GM23338 (cell line): ENCODE results near the gene SPDL1. TPM values are rescaled to one million over a fixed set of nuclear protein-coding genes. Genes with fewer than 3 reads are reported as not detected.

Experiments
- ATAC-seq: fragments of 200-7000 bp; cut with Tn5 transposase; 3 replicates; pipeline ENCODE4 v1.9.1; 2020
- DNase-seq: peaks from one replicate; pipeline ENCODE4 v3.0.0-alpha.2; 2015; ENCODE audit warnings: low spot score
- H2AFZ ChIP-seq: fragments of 200-600 bp; sonication (generic); 2 replicates; pipeline ENCODE4 v1.8.0; 2016; ENCODE audit warnings: antibody characterized with exemption, mild to moderate bottlenecking, moderate library complexity
- H3F3A ChIP-seq: fragments of 200-600 bp; sonication (generic); replicated peaks from 2 replicates; pipeline ENCODE4 v1.8.0; 2017; ENCODE audit warnings: antibody characterized with exemption, mixed run types, low read depth
- H3K27ac ChIP-seq: fragments of 200-600 bp; sonication (generic); 2 replicates; pipeline ENCODE4 v1.6.1; 2016; ENCODE audit warnings: low read depth
- H3K27me3 ChIP-seq: fragments of 200-600 bp; sonication (generic); 2 replicates; pipeline ENCODE4 v1.8.0; 2016; ENCODE audit warnings: mild to moderate bottlenecking, mixed run types, moderate library complexity; ENCODE audit not compliant: insufficient read depth
- H3K36me3 ChIP-seq: fragments of 200-600 bp; sonication (generic); 2 replicates; pipeline ENCODE4 v1.8.0; 2016; ENCODE audit warnings: mild to moderate bottlenecking; ENCODE audit not compliant: insufficient read depth
- H3K4me1 ChIP-seq: fragments of 200-600 bp; sonication (generic); 2 replicates; pipeline ENCODE4 v1.8.0; 2016; ENCODE audit warnings: mild to moderate bottlenecking, moderate library complexity; ENCODE audit not compliant: insufficient read depth
- H3K4me2 ChIP-seq: fragments of 200-600 bp; sonication (generic); 2 replicates; pipeline ENCODE4 v1.7.1; 2017; ENCODE audit warnings: mixed run types
- H3K4me3 ChIP-seq: fragments of 200-600 bp; sonication (generic); 2 replicates; pipeline ENCODE4 v1.6.1; 2016; ENCODE audit warnings: mixed run types
- H3K79me2 ChIP-seq: fragments of 200-600 bp; sonication (generic); replicated peaks from 2 replicates; pipeline ENCODE4 v1.8.0; 2017; ENCODE audit warnings: mild to moderate bottlenecking; ENCODE audit not compliant: insufficient read depth
- H3K9me2 ChIP-seq: fragments of 200-600 bp; sonication (generic); 2 replicates; pipeline ENCODE4 v1.8.0; 2017; ENCODE audit not compliant: insufficient read depth
- H4K20me1 ChIP-seq: fragments of 200-600 bp; sonication (generic); replicated peaks from 2 replicates; pipeline ENCODE4 v1.8.0; 2017; ENCODE audit warnings: mild to moderate bottlenecking; ENCODE audit not compliant: insufficient read depth
- H3K27ac Mint-ChIP-seq: 2 replicates; pipeline ENCODE4 v1.8.0; 2020; ENCODE audit warnings: inconsistent platforms, mild to moderate bottlenecking, moderate library complexity, mixed read lengths
- H3K27me3 Mint-ChIP-seq: 3 replicates; pipeline ENCODE4 v1.8.0; 2022; ENCODE audit warnings: low read depth, mild to moderate bottlenecking, moderate library complexity, mixed read lengths, inconsistent platforms; ENCODE audit not compliant: insufficient read depth, poor library complexity
- H3K36me3 Mint-ChIP-seq: 3 replicates; pipeline ENCODE4 v1.8.0; 2021; ENCODE audit warnings: low read depth, mild to moderate bottlenecking, inconsistent platforms, moderate library complexity, mixed read lengths
- H3K4me1 Mint-ChIP-seq: 3 replicates; pipeline ENCODE4 v1.8.0; 2020; ENCODE audit warnings: mild to moderate bottlenecking, inconsistent platforms, mixed read lengths
- H3K4me3 Mint-ChIP-seq: 3 replicates; pipeline ENCODE4 v1.8.0; 2021; ENCODE audit warnings: moderate library complexity, mild to moderate bottlenecking, inconsistent platforms, mixed read lengths
- H3K9me3 Mint-ChIP-seq: 3 replicates; pipeline ENCODE4 v1.8.0; 2020; ENCODE audit warnings: moderate library complexity, mild to moderate bottlenecking, inconsistent platforms, mixed read lengths
- CREB1 ChIP-seq: fragments of 250-450 bp; sonication (Bioruptor Pico); IDR thresholded peaks from 2 replicates; pipeline ENCODE4 v1.5.0; 2020; ENCODE audit warnings: low read depth, mild to moderate bottlenecking, moderate library complexity
- ETS1 ChIP-seq: IDR thresholded peaks from 2 replicates; pipeline ENCODE4 v1.6.1; 2016; ENCODE audit warnings: antibody characterized with exemption
- EZH2 ChIP-seq: fragments of 200-600 bp; sonication (generic); IDR thresholded peaks from one replicate; pipeline ENCODE4 v1.8.0; 2017; ENCODE audit warnings: antibody characterized with exemption, mild to moderate bottlenecking, low read depth; ENCODE audit not compliant: unreplicated experiment
- JUNB ChIP-seq: IDR thresholded peaks from one replicate; pipeline ENCODE4 v1.6.1; 2016; ENCODE audit warnings: antibody characterized with exemption; ENCODE audit not compliant: unreplicated experiment
- NANOG ChIP-seq: IDR thresholded peaks from 2 replicates; pipeline ENCODE4 v1.6.1; 2016; ENCODE audit warnings: antibody characterized with exemption, borderline replicate concordance
- POLR2AphosphoS5 ChIP-seq: IDR thresholded peaks from 2 replicates; pipeline ENCODE4 v1.6.1; 2016; ENCODE audit warnings: antibody characterized with exemption, low read depth
- REST ChIP-seq: IDR thresholded peaks from one replicate; pipeline ENCODE4 v1.6.1; 2018; ENCODE audit warnings: antibody characterized with exemption; ENCODE audit not compliant: unreplicated experiment
- STAT1 ChIP-seq: IDR thresholded peaks from one replicate; pipeline ENCODE4 v1.6.1; 2016; ENCODE audit warnings: antibody characterized with exemption; ENCODE audit not compliant: unreplicated experiment
- ZNF114 ChIP-seq: fragments of 250-450 bp; sonication (Bioruptor Pico); IDR thresholded peaks from 2 replicates; pipeline ENCODE4 v1.5.0; 2020; ENCODE audit warnings: mild to moderate bottlenecking, moderate library complexity
- ZNF331 ChIP-seq: fragments of 250-450 bp; sonication (Bioruptor Pico); IDR thresholded peaks from 2 replicates; pipeline ENCODE4 v1.5.0; 2020; ENCODE audit warnings: low read depth, mild to moderate bottlenecking, moderate library complexity
- ZNF462 ChIP-seq: fragments of 250-450 bp; sonication (Bioruptor Pico); IDR thresholded peaks from 2 replicates; pipeline ENCODE4 v1.5.0; 2020; ENCODE audit warnings: mild to moderate bottlenecking, moderate library complexity
- polyA plus RNA-seq: library from polyadenylated mRNA; unstranded; fragments of >200 nt; fragmentation: Nextera tagmentation; extraction: Ambion mirVana; gene quantifications from 2 replicates; pipeline ENCODE4 v1.2.1, GENCODE V29; 2016
- total RNA-seq: library from RNA; depleted of rRNA; stranded (reverse); fragments of >200 nt; shearing (Covaris generic); gene quantifications from 2 replicates; pipeline ENCODE4 v1.2.3, GENCODE V29; 2014

Gene SPDL1
- total and polyA plus RNA-seq, 2 experiments from 2014 or later = 76.9 to 79.6 TPM

GRCh38 chr5:169602535-169602934, 19.0 kb downstream of the SPDL1 start:
- Mint-ChIP-seq H3K4me3 (no peak overlapping the region), H3K9me3 (no peaks in the 10 kb centered on the region), H3K27ac (no peak overlapping the region), H3K4me1 (no peaks in the 10 kb centered on the region), H3K27me3 (peaks cover 2% of the 10 kb centered on the region), H3K36me3 (peaks cover 57% of the 10 kb centered on the region)
- H3K9me2 ChIP-seq = no peaks in the 10 kb centered on the region
- no peak overlapping the region for H3K4me3 ChIP-seq
- no peaks in the 10 kb centered on the region for H3K4me1 ChIP-seq
- no peak overlapping the region for H3K4me2 ChIP-seq
- no peaks in the 10 kb centered on the region for H3K27me3 ChIP-seq
- H4K20me1 ChIP-seq = no peaks in the 10 kb centered on the region
- H2AFZ ChIP-seq = no peak overlapping the region
- no peak for TF ChIP-seq ZNF114 (CRISPR knock-in tag)
- TF ChIP-seq ETS1 = no peak
- no peaks in the 10 kb centered on the region for H3F3A ChIP-seq
- no peak for ATAC-seq
- H3K79me2 ChIP-seq = no peaks in the 10 kb centered on the region
- peaks cover 52% of the 10 kb centered on the region for H3K36me3 ChIP-seq
- DNase-seq = no peak
- H3K27ac ChIP-seq = no peak overlapping the region

- H3K4me3 Mint-ChIP-seq = no peak overlapping the region
- no peaks in the 10 kb centered on the region for H3K4me1 Mint-ChIP-seq
- Histone ChIP-seq H3F3A (no peaks in the 10 kb centered on the region), H3K4me3 (no peak overlapping the region), H3K27ac (no peak overlapping the region), H4K20me1 (no peaks in the 10 kb centered on the region), H3K36me3 (peaks cover 24% of the 10 kb centered on the region), H3K4me1 (no peaks in the 10 kb centered on the region), H3K79me2 (no peaks in the 10 kb centered on the region), H3K27me3 (no peaks in the 10 kb centered on the region), H3K9me2 (no peaks in the 10 kb centered on the region), H3K4me2 (no peak overlapping the region), H2AFZ (no peak overlapping the region)
- no peak for TF ChIP-seq STAT1
- TF ChIP-seq POLR2AphosphoS5 = no peak
- TF ChIP-seq JUNB = no peak
- no peak for TF ChIP-seq NANOG
- no peak for TF ChIP-seq EZH2
- TF ChIP-seq ZNF462 (CRISPR knock-in tag) = no peak
- no peak for TF ChIP-seq REST
- TF ChIP-seq CREB1 (CRISPR knock-in tag) = no peak
- TF ChIP-seq ZNF331 (CRISPR knock-in tag) = no peak
- DNase-seq (no peak), ATAC-seq (no peak)
- no peak overlapping the region for H3K27ac Mint-ChIP-seq
- peaks cover 22% of the 10 kb centered on the region; the same call in 2 of the 3 replicates for H3K36me3 Mint-ChIP-seq
- peaks cover 6% of the 10 kb centered on the region; the same call in 1 of the 3 replicates for H3K9me3 Mint-ChIP-seq
- H3K27me3 Mint-ChIP-seq = peaks cover 2% of the 10 kb centered on the region
Observed at GRCh38 chr5:169606279-169606678, 22.7 kb downstream of the SPDL1 start.
